Measurements from ENCODE around the gene HERC6.

DNA sequence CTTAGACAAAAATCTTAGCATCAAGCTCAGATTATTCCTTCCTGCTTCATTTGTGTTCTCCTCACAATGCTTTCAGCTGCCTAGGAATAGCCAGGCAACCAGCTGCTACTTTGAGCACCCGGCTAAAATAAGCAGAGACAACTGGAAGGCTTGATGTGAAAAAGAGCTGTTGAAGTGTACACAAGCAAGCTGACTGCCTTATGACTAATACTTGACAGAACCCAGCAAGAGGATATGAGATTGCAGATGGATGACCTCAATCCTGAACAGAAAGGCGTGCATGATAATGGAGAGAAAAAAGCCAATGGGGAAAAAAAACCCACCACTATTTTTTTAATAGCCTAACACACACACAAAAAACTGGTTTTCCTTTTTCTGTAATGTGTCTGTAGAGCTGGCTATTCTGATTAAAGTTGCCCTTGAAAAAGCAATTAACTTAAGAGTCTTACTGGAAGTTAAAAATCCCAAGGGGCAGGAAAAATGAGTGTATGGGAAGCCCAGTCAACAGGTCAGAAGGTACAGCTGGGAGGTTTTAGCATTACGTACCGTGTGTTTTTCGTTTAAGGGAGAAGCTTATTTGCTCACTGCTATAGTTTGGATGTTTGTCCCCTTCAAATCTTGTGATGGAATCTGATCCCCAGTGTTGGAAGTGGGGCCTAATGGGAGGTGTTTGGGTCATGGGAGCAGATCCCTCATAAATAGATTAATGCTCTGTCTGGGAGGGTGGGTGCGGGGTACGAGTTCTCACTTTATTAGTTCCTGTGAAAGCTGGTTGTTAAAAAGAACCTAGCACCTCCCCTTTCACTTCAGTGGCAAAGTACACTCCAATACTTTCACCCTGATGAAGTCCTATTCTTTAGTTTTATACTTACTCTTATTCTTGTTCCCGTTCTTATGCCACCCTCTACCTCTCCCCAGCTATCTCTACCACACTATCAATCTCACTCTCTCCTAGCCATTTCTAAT, 37.1 kb upstream of the HERC6 start:
- TF ChIP-seq, protein P1, sequence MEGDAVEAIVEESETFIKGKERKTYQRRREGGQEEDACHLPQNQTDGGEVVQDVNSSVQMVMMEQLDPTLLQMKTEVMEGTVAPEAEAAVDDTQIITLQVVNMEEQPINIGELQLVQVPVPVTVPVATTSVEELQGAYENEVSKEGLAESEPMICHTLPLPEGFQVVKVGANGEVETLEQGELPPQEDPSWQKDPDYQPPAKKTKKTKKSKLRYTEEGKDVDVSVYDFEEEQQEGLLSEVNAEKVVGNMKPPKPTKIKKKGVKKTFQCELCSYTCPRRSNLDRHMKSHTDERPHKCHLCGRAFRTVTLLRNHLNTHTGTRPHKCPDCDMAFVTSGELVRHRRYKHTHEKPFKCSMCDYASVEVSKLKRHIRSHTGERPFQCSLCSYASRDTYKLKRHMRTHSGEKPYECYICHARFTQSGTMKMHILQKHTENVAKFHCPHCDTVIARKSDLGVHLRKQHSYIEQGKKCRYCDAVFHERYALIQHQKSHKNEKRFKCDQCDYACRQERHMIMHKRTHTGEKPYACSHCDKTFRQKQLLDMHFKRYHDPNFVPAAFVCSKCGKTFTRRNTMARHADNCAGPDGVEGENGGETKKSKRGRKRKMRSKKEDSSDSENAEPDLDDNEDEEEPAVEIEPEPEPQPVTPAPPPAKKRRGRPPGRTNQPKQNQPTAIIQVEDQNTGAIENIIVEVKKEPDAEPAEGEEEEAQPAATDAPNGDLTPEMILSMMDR (IDR thresholded peaks at IDR 0.05): no peak
- TF ChIP-seq POLR2A (IDR thresholded peaks at IDR 0.05): no peak

Data from Peyer's patch (tissue), 4 donors.